CD4-positive, alpha-beta T cell treated with Interleukin-15 for 4 hours (primary cell): ENCODE data around the gene FLACC1.
A peak's percentile ranks its signal among the peaks of the same experiment; 100 is the strongest.

Experiments used
- DNase-seq: peaks from one replicate; pipeline ENCODE4 v3.0.0-alpha.2; 2020; ENCODE audit warnings: low spot score

FLACC1 gene

GRCh38 chr2:201275990-201276389, 81.2 kb downstream of the FLACC1 start:
- DNase-seq: no peak

- DNase-seq: no peak
Observed at GRCh38 chr2:201275069-201275468, 82.1 kb downstream of the FLACC1 start.

GRCh38 chr2:201273330-201273983, 83.7 kb downstream of the FLACC1 start:
- DNase-seq: no peak

DNA sequence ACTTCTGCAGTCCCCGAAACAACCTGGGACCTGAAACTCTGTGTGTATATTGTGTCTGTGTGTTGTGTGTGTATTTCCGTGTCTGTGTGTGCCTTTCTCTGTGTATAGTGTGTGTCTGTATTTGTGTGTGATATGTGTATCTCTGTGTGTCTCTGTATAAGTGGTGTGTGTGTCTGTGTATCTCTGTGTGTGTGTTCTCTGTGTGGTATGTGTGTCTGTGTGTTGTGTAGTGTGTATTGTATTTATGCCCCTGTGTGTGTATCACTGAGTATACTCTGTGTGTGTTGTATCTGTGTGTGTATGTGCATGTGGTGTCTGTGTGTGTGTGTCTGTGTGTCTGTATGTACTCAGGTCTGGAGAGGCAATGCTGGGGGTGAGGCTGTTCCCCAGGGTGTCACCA, 85.2 kb downstream of the FLACC1 start:
- no peak for DNase-seq

DNA sequence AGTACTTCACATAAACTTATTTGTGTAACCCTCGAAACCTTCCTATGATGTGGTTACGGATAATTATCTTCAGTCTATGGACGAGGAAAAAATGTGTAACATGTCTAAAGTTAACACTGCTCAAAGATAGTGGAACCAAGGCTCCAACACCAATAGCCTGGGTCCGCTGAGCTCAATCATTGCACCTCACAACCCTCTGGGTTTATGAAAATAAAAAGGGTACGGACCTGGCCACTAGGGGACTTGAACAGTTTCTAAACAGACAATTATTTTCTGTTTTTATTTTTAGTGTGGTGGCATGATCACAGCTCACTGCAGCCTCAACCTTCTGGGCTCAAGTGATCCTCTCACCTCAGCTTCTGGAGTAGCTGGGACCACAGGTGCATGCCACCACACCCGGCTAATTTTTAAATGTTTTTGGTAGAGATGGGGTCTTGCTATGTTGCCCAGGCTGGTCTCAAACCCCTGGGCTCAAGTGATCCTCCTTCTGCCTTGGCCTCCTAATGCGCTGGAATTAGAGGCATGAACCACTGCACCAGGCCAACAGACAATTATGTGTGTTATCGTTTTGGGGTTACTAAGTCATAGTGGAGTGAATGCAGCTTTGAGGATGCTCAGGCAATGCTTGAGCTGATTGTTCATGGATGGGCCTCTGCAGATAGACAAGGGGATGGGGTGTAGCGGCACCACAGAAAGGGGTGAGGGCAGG, 86.7 kb downstream of the FLACC1 start:
- DNase-seq: no peak

DNA sequence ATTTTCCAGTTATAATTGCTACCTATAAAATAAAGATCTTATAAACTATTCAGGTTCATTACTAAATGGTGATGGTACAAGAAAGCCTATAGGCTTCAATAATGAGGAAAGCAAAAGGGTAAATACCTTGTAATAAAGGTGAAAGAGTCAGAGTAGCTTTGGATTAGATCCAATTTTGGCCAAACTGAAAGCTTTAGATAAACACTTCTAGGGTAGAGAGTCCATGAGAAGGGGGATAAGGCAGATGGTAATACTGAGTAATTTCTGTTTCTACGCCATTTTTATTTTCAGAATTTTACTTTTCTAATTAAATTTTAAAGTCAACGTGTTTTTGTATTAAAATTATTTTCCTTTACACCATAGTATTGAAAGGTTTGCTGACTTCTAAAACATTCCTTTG, 87.4 kb downstream of the FLACC1 start:
- no peak for DNase-seq

DNA sequence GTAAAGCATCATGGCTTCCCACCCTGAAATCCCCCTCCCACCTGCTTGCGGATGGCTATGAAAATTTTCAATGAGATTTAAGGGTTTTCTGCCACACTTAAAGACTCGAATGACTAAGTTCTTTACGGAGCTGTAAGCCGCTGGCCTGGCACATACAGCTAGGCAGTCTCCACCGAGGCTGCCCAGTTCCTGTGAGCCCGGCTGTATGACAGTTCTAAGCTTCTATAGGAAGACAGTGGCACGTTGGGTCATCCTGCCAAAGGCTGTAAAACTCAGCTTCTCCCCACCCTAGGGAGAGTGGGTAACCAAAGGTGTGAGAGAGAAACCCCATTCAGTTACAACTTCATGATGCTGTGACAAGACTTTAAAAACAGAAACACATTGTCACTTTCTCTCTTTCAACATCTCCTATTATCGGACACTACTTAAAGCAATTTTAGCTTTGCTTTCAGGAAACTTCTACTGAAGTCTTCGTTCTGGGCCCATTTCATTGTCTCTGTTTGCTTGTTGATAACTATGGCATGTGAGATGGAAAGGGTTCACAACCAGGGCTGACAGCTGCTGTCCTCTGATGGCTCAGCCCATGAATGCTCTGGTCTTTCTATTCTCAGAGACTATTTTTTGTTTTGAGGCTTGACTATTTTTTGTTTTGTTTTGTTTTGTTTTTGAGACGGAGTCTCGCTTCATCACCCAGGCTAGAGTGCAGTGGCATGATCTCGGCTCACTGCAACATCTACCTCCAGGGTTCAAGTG, 89.7 kb downstream of the FLACC1 start:
- no peak for DNase-seq

DNA sequence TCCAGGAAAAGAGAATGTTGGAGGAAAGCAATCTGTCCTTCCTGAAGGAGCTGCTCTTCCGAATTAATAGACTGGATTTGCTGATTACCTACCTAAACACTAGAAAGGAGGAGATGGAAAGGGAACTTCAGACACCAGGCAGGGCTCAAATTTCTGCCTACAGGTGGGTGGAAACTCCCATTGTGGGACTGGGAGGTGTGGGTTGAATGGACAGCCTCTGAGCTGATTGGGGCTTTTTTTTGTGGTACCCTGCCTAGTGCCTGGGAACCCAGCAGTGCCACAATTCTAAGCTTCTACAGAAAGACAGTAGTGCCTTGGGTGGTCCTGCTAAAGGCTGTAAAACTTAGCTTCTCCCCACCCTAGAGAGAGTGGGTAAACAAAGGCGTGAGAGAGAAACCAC, 90.5 kb downstream of the FLACC1 start:
- no peak for DNase-seq

DNA sequence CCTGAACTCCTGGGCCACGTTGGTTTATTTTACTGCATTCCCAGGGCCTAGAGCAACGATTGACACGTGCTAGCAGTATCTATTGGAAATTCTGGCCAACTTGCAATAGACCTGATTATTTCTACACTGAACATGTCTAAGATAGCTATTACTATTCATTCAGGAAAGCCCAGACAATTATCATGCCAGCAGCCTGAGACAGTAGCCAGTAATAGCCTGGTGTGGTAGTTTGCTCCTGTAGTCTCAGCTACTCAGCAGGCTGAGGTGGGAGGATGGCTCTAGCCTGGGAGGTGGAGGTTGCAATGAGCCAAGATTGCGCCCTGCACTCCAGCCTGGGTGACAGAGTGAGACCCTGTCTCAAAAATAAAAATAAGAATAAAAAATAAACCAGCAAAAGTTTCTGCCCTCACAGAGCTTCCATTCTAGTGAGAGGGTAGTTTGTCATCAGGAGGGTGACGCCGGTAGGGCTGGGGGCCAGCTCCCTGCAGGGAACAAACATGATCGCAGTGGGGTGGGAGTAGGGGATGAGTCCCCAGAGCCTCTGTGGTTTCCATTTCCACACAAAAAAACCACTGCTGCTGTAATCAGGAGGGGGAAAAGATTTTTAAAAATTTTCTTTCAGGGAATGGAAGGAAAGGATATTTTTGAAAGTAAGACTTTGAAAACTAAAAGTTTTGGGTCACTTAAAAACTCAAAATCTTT, 92.5 kb downstream of the FLACC1 start:
- DNase-seq: no peak

DNA sequence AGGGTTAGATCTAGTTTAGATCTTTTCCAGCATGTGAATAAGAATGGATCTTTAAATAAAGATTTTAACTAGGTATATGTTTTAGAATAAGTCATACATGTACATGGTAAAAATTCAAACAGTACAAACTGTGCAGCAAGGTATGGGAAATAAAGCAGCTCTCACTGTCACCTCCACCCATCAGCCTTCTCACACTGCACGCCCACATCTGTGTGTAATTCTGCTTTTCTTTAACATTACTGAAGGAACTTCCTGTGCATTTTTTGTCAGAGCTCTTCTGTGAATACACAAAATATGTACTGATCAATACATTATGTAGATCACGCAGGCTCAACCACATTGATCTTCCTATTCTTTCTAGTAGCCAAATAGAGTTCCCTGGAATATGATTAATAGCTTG, 93.4 kb downstream of the FLACC1 start:
- DNase-seq: peak; percentile 45

- peak; percentile 78 for DNase-seq
Observed at GRCh38 chr2:201262718-201263117, 94.4 kb downstream of the FLACC1 start.

- DNase-seq: no peak
Observed at GRCh38 chr2:201261906-201262305, 95.2 kb downstream of the FLACC1 start.

DNA sequence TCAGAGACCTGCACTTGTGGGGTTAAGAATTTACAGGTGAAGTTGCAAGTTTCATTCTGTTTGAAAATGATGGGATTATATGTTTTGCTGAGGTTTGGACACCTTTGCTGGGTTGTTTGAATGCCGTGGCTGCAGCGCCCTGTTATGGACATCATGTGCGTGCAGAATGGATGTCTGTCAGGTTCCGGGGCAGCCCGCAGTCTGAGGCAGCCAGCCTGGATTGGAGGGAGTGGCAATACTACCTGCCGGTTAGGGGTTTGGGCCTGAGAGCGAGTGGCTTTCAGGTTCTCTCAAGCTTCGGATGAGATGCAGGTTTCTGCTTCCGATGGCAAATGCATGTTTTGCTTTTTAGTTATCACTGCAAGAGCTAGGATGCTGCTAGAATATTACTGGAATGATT, 95.7 kb downstream of the FLACC1 start:
- peak; percentile 73 for DNase-seq

DNA sequence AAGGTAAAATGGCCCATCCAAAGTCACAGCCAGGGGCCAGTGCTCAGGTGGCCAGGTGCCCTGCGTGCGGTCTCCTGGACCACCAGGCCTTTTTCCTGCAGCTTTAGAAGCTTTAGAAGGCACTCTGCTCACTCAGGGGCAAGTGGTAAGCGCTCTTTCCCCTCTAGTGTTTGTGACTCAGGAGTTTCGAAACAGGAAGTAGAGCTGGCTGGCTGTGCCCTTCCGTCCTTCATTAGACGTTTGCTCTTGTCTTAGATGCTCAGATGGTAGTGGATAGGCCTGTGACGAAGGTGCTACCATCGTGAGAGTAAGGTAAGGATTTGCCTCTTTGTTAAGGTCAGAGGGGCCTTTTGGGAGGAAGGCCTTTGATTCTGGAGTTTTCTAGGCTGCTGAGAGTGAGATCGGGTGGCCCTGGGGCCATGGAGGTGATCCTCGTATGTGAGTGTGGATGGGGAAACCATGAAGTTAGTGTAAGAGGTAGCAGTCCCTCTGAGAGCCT, 96.8 kb downstream of the FLACC1 start, which contains the start of gene CASP8:
Gene CASP8 (plus strand): TSS at position 235 of the 499 bp plus-strand sequence. CDS start 5,951 bp downstream, outside the sequence.
- peak; percentile 87 for DNase-seq

DNA sequence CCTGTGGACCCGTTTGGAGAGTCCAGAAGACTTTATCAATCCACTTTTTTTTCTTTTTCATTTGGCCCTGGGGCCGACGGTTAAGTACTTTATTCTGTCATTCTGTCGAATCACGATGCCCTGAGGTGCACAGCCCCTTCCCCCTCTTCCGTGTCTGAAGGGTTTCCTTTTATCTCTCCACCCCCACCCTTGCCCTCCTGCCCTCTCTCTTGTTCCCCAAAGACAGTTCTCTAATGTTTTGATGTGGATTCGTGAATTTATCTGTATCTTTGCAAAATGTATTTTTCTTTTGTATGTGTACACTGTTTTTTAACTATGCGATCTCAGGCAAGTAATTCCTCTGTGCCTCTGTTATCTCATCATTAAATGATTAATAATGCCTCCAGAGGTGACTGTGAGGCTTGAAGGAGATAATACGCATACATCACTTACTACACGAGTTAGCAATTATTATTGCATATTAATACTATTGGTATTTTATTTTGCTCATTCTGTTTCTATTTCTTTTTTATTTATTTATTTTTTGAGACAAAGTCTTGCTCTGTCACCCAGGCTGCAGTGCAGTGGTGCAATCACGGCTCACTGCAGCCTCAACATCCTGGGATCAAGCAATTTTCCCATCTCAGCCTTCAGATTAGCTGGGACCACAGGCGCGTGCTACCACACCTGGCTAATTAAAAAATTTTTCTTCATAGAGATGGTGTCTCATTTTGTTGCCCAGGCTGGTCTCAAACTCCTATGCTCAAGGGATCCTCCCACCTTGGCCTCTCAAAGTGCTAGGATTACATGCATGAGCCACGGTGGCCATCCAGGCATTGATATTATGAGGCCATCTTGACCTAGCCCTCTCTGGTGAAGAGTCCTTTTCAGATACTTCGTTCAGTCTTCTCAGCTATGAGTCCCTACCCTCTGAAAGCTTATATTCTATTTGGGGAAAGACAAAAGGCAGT, 98.2 kb downstream of the FLACC1 start:
- DNase-seq: no peak

DNA sequence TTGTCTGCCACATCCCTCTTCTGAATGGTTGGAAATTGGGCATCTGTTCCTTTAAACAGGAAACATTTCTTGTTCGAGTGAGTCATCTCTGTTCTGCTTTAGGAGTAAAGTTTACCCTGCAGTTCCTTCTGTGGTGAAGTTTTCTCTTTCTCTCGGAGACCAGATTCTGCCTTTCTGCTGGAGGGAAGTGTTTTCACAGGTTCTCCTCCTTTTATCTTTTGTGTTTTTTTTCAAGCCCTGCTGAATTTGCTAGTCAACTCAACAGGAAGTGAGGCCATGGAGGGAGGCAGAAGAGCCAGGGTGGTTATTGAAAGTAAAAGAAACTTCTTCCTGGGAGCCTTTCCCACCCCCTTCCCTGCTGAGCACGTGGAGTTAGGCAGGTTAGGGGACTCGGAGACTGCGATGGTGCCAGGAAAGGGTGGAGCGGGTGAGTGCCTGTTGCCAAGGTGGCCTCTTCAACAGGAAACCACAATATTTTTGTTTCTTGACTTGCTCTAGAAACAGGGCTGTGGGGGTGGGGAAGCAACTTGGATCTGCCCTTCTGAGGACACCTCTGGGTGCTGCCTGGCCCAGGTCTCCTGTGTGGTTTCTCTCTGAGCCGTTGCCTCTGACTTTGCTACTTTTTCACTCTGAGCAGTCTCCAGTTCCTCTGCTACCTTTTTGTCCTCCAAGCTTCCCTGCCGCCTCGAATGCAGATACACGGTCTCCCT, 99.0 kb downstream of the FLACC1 start:
- DNase-seq: peak; percentile 97

GRCh38 chr2:201257381-201257955, 99.7 kb downstream of the FLACC1 start:
- peak; percentile 68 for DNase-seq

GRCh38 chr2:201256082-201256481, 101.1 kb downstream of the FLACC1 start:
- DNase-seq: no peak

GRCh38 chr2:201255408-201256033, 101.6 kb downstream of the FLACC1 start:
- no peak for DNase-seq
